Hematopoietic multipotent progenitor cell treated with erythropoietin and hydrocortisone succinate and interleukin-3 and kit ligand, for 8 days (in vitro differentiated cells): ENCODE data around the gene FLNB.
A peak's percentile ranks its signal among the peaks of the same experiment; 100 is the strongest.

ENCODE experiments used
- DNase-seq: peaks from one replicate; pipeline ENCODE4 v3.0.0-alpha.2; 2015

FLNB gene, protein sequence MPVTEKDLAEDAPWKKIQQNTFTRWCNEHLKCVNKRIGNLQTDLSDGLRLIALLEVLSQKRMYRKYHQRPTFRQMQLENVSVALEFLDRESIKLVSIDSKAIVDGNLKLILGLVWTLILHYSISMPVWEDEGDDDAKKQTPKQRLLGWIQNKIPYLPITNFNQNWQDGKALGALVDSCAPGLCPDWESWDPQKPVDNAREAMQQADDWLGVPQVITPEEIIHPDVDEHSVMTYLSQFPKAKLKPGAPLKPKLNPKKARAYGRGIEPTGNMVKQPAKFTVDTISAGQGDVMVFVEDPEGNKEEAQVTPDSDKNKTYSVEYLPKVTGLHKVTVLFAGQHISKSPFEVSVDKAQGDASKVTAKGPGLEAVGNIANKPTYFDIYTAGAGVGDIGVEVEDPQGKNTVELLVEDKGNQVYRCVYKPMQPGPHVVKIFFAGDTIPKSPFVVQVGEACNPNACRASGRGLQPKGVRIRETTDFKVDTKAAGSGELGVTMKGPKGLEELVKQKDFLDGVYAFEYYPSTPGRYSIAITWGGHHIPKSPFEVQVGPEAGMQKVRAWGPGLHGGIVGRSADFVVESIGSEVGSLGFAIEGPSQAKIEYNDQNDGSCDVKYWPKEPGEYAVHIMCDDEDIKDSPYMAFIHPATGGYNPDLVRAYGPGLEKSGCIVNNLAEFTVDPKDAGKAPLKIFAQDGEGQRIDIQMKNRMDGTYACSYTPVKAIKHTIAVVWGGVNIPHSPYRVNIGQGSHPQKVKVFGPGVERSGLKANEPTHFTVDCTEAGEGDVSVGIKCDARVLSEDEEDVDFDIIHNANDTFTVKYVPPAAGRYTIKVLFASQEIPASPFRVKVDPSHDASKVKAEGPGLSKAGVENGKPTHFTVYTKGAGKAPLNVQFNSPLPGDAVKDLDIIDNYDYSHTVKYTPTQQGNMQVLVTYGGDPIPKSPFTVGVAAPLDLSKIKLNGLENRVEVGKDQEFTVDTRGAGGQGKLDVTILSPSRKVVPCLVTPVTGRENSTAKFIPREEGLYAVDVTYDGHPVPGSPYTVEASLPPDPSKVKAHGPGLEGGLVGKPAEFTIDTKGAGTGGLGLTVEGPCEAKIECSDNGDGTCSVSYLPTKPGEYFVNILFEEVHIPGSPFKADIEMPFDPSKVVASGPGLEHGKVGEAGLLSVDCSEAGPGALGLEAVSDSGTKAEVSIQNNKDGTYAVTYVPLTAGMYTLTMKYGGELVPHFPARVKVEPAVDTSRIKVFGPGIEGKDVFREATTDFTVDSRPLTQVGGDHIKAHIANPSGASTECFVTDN (N-terminal part only)

DNA sequence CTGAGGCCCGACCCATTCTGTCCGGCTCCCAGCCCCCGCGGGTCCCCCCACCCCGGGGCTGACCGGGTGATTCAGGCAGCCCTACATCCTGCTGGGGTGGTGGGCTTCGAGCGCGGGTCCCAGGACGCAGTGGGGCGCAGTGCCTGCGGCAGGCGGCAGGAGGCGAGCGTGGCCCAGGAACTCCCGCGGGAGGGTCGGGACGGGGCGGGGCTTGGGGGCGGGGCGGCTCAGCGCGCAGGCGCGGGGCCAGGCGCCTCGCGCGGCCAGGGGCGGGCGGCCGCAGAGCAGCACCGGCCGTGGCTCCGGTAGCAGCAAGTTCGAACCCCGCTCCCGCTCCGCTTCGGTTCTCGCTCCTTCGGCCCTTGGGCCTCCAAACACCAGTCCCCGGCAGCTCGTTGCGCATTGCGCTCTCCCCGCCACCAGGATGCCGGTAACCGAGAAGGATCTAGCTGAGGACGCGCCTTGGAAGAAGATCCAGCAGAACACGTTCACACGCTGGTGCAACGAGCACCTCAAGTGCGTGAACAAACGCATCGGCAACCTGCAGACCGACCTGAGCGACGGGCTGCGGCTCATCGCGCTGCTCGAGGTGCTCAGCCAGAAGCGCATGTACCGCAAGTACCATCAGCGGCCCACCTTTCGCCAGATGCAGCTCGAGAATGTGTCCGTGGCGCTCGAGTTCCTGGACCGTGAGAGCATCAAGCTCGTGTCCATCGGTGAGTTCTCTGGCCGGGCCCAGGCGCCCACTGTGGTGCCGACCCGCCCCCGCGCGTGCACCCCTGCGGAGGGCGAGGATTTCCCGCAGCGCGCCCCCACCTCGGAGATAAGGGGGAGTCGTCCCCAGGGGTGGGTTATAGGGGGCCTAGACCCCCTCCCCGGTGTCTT is at the start of gene FLNB:
TSS of gene FLNB (plus strand) at position 282 of the 885 bp plus-strand sequence. CDS start at position 425, 143 bp downstream.
- peak; percentile 68 for DNase-seq

DNA sequence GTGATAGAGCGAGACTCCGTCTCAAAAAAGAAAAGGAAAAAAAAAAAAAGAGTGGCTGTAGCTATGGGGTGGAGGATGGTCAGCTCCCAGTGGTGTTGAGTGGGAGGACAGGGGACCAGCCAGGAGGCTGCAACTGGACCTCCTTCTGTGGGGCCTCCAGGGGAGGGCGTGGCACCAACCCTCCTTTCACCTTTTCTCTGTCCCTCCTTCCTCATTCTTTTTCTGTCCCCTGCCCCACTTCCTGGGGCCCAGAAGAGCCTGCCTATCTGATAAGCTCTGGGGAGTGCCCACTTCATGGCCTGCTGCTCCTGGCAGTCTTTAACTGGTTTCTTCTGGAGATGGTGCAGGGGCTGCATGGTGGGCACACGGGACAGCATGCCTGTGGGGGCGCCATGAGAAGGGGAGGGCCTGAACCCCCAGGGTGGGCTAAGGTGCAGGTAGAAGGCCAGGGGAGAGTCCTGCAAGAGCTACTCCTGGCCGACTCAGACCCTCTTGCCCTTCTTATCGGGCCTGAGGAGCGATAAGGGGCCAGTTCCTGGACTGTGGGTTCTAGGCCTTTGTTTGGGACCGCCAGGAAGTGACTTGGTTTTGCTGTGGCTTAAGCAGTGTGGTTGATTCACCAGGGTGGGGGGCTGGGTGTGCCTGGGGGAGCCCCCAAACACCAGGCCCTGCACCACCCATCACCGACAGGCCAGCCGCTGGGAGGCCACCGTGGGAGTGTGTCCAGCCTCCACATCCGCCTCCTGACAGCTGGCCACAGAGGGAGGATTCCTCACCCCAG is 49.4 kb upstream of the FLNB start:
- DNase-seq: peak; percentile 71

DNA sequence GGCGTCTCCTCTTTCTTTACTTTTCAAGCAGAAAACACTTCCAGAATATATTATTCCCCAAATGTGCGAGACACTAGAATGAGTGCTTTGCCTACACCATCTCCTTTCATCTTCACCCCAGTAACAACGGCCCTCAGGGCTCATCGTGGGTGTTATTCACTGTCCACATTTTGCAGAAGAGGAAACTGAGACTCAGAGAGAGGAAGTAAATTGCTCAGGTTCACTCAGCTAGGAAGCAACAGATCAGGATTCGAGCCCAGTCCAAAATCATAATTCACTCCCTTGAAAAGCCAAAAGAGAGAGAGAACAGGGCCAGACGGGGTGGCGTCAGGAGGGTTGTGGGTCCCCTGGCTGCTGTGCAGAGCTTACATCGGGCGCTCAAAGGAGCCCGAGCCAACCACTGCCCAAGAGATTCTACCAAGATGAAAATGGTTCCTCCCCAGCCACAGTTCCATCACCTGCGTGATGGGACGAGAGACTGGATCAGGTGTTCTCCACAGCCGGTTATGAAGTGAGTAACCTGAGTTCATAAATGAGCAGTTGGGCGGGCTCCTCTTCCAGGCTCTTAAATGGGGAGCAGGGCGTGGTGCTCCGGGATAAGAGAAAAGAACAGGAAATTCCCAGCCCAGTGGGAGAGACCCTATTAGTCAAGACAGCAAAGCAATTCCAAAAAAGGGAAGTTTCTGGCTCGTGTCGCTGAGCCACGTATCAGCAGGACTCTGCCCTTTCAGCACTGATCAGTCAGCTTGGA is 48.6 kb upstream of the FLNB start:
- DNase-seq: no peak

DNA sequence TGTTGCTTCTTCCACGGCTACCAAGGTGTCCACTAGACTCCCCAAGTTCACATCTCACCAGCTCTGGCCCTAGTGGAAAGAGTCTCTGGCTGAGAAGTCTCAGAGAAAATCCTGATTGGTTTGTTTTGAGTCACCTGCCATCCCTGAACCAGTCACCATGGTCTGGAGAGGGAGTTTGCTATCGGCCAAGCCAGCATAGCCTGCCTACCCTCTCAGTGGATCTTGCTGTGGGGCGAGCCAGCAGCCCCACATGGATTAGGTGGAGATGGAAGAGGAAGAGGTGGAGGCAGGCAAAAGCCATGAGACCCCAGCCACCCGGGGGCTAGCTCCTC is 48.1 kb upstream of the FLNB start:
- no peak for DNase-seq

DNA sequence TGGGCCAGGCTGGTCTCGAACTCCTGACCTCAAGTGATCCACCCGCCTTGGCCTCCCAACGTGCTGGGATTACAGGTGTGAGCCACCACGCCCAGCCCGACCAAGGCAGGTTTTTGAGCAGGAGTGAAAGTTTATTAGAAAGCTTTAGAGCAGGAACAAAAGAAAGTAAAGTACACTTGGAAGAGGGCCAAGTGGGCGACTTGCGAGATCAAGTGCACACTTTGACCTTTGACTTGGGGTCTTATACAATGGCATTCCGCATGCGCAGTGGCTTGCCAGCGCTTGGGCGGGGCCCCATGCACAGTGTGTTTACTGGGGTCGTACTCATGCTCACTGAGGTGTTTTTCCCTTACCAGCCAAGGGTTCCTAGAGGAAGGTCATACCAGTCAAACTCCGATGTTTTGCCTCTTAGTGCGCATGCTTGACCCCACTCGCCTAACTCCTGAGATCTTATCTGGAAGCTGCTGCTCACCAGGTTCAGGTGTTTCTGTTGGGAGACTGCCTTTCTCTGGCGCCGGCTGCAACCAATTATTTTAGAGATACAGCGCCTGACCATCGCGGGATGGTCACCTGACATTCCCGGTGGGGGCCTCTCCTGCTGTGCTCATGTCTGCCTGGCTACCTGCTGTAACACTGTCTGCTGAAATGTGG is 46.9 kb upstream of the FLNB start:
- DNase-seq: peak; percentile 0

DNA sequence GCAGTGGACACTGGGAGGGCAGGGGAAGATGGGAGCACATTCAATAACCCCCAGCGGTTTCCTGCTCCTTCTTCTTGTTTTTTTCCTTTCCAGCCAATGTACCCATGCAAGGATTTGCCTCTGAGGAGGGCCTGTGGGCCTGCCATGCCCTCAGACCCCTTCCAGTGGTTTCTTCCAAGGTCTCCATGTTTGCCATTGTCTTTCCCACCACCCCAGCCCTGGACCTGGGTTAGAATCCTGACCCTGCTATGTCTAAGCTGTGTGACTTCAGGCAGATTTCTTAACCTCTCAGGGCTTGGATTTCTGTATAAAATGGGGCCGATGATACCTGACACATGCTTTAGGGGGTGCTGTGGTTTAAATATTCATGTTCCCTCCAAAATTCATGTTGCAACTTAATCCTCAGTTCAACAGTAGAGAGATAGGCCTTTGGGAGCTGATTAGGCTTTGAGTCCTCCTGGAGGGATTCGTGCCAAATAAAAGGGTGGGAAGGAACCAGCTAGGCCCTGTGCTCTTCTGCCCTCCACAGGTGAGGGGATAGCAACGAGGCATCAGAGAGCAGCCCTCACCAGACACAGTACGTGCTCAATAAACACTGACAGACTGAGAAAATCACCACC is 46.3 kb upstream of the FLNB start:
- DNase-seq: peak; percentile 71

DNA sequence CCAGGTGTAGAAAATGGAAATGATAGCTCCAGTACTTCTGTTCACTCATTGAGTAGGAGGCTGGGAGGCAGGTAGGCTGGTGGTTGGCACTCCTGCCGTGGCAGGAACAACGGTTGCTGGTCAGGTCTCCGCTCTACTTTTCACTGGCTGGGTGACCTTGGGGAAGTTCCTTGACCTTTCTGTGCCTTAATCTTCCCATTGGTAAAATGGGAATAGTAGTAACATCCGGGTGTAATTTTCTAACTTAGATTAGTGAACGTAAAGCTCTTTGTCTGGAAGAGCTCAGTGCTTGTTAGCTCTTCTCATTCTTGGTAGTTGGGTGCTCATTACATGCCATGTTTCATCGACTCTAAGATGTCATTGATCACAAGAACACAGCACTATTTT is 45.8 kb upstream of the FLNB start:
- no peak for DNase-seq

DNA sequence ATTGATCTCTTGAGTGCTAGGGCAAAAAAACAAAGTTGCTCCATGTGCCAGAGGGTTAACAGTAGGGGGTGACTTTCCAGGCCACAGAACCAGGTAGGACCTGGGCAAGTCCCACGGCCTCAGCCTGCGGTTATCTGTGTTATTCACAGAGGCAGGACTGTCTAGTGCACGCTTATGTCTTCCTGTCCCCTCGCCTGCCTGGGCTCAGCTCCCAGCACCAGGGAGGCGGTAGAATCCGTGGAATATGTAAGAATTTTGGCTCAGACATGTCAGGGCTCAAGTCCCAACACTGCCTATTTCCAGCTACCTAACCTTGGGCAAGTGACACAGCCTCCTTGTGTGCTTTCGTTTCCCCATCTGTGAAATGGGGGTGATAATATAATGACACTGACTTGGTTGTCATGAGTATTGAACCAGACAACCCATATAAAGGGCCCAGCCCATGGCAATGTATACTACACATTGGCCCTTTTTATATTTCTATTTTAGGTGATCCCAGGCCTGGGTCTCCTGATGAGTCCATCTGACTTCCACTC is 44.3 kb upstream of the FLNB start:
- no peak for DNase-seq

DNA sequence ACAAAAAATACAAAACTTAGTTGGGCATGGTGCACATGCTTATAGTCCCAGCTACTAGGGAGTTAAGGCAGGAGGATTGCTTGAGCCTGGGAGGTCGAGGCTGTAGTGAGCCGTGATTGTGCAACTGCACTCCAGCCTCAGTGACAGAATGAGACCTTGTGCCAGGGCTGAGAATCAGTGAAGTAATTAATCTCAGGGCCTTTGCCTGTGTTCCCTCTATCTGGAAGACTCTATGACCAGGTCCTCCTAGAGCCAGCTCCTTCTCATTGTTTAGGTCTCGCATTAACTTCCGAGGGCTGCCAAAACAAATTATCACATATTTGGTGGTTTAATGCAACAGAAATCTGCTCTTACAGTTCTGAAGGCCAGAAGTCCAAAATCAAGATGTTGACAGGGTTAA is 41.4 kb upstream of the FLNB start:
- DNase-seq: no peak

DNA sequence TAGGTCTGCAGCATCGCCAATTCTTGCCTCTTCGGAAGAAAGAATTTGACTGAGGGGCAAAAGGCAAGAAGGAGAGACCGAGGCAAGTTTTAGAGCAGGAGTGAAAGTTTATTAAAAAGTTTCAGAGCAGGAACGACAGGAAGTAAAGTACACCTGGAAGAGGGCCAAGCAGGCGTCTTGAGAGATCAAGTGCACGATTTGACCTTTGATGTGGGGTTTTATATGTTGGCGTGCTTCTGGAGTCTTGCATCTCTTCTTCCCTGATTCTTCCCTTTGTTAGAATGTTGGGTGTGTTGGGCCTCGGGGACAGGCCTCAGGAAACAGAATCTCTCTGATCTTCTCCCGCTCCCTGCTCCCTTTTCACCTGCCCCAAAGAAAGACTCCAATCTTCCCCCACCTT is 40.6 kb upstream of the FLNB start:
- DNase-seq: no peak

DNA sequence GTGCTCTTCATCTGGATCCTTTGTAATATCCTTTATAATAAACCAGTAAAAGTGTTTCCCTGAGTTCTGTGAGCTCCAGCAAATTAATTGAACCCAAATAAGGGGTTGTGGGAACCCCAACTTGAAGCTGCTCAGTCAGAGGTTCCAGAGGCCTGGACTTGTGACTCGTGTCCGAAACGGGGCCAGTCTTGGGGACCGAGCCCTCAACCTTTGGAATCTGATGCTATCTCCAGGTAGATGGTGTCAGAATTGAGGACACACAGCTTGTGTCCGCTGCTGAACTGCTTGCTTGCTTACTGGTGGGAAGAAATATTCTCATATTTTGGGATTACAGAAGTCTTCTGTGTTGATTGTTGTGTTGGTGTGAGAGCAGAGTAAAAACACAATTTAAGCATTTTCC is 39.7 kb upstream of the FLNB start:
- DNase-seq: no peak

DNA sequence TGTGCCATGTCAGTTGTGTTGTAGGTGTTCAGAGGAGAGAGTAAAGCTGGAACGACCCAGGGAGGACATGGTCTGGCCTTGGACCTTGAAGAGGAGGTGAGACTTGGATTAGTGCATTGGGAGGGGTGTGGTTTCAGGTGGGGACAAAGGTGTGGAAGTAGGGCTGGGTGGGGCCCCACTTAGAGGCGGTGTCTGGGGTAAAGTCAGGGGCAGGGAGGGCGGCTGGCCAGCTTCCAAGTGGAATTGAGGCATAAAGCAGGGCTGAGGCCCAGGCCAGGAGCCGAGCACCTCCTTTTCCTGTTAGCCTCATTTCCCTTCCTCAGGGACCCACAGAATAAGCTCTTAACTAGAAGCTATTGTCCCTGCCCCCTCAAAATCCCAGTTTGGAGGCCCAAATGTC is 36.2 kb upstream of the FLNB start:
- no peak for DNase-seq

DNA sequence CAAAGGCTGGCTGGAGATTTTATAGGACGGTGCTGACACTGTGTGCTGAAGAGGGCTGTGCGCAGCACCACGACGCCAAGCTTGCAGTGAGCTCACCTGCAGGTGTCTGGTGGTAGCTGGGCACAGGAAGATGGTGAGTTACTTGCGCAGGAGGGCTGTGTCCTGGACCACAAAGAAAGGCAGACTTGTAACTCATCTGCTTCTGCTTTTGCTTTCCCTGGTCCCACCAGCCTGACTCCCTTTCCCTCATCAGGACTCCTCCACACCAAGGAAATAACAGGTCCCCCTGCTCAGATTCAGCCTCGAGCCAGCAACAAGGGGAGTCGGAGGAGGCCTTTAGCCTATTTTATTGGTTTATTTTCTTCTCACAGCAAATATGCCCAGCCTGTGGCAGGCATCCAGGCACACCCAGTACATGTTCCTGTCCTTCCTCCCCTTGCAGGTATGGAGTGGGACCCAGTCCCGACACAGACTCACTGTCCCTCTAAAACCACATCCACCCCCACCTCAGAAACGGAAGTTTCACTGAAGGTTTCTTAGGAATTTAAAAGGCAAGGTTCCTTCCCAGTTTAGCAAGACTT is 35.6 kb upstream of the FLNB start:
- no peak for DNase-seq

DNA sequence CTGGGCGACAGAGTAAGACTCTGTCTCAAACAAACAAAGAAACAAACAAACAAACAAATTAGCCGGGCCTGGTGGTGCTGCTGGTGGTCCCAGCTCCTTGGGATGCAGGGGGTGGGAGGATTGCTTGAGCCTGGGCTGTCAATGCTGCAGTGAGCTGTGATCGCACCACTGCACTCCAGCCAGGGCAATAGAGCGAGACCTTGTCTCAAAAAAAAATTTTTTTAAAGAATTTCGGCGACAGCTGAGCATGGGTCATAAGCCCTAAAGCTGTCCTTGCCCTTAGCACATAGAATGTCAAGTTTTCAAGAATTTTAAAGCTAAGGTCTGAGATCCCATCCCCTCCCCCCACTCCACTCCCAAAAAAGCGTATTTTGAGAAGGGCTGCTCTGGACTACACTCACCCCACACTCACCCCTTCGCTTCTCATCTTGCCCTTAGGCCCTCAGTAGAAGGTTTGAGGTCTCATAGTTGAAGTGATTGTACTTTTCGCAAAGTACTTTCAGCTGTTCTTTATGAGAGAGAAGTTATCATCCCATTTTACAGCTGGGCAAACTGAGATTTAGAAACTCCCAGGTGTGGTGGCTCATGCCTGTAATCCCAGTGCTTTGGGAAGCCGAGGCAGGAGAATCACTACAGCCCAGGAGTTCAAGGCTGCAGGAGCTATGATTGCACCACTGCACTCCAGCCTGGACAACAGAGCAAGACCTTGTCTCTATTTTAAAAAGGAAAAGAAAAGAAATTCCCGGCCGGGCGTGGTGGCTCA is 34.3 kb upstream of the FLNB start:
- no peak for DNase-seq

DNA sequence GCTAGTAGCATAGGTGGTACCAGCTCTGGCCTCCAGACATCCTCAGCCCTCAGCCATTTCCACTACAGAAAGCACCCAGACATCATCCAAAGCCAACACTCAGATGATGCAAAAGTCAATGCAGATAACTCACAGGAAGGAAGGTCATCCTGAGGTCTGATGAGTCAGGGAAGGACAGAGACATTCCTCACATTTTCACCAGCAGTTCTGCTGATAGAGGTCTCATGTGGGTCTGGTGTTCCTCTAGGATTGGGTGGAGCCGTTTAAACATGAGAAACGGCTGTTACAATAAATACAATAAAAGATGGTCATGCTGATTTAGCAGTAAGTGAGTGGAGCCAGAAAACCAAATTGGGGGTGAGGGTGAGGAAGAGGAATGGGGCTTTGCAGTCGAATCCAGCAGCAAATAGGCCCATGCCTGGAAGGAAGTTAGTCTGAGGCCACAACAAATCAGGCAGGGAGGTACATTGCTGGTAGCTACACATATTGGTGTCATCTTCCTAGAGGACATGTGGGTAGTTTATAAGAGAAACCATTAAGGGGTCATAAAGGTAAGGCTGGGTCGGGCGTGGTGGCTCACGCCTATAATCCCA is 33.3 kb upstream of the FLNB start:
- DNase-seq: no peak

DNA sequence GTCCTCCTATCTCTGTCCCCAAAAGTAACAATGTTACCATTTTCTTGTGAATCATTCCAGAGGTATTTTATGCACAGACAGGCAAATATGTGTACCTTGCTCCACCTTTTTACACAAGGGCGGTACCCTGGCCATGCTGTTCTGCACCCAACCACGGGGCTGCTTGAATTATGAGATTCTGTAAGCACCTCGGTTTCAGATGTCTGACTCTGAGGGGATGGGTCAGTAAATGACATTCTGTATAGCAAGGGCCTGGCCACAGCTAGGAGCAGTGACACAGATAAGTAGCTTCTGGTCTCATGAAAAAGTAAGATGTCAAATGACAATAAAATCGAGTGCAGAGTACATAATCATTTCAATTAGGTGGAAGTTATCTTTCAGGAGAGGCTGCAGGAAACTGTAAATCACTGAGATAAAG is 30.4 kb upstream of the FLNB start:
- no peak for DNase-seq

DNA sequence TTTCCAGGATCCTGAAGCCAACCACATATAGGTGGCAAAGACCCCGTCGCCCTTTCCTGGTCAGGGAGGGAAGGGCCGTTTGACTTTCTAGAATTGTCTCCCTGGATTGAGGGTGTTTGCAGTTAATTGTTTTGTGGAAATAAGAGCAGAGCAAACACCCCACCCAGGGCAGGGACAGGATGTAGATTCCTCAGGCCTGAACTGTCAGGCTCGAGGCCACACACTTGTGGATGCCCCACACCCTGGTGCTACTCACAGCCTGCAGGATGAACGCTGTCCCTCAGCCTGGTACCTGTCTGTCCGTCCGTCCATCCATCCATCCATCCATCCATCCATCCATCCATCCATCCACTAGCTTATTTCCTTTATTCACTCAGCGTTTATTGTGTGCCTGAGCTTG is 29.9 kb upstream of the FLNB start:
- no peak for DNase-seq

DNA sequence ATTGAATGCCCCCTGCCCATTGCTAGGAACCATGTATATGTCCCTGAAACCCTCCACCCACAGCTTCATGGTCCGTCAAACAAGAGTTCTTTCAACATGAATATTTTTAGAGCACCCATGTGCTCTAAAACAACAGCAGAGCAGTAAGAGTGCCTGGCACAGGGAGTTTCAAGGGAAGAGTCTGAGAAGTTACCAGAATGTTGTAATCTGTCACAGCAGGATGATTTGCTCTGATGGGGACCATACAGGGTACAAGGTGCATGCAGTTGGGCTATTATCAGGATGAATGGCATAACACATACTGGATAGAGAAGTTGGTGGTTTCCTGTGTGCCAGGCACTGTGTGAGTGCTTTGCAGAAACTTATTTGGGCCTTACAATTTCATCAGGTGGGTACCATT is 27.8 kb upstream of the FLNB start:
- no peak for DNase-seq
